ENCODE results near the gene RHOT2. TPM values are rescaled to one million over a fixed set of nuclear protein-coding genes. Genes with fewer than 3 reads are reported as not detected.

Gene RHOT2
- total and polyA plus RNA-seq, 2 of the 8 experiments (the other 6 are each of a cell fraction or from before 2014, with no cell fraction given), result 149 to 194 TPM

DNA sequence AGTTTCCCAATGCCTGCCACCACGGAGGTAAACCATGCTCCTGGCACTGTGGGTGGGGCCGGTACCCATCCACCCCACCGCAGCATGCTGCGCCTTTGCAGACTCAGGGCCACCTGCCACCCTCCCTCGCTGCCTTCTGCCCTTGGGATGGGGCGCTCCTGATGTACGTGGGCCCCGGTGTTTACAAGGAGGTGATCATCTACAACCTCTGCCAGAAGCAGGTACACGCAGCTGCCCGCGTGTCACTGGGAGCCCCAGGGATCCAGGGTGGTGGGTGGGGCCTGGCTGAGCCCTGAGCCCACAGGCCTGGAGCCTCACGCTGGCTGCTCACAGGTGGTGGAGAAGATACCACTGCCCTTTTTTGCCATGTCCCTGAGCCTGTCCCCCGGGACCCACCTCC lies 1.4 kb upstream of the RHOT2 start (continued):
- no peak for TF ChIP-seq CHD7 (IDR thresholded peaks at IDR 0.05; ENCODE audit: insufficient replicate concordance, low read length)
- no peak for TF ChIP-seq KDM4A (IDR thresholded peaks at IDR 0.05; ENCODE audit: low read depth, low read length, severe bottlenecking)

All from H1 (cell line).